CD4-positive, alpha-beta memory T cell (primary cell): ENCODE results near the gene MCF2L. TPM values are rescaled to one million over a fixed set of nuclear protein-coding genes. Genes with fewer than 3 reads are reported as not detected.

Experiments used
- CTCF ChIA-PET: fragments of 350-600 bp; sonication (Branson Sonifier 250); formaldehyde crosslinking; loops from one replicate; lab custom pipeline; 2021; ENCODE audit warnings: inconsistent platforms; ENCODE audit not compliant: partially characterized antibody; lab: Charles Lee
- POLR2A ChIA-PET: fragments of 350-600 bp; sonication (Branson Sonifier 250); formaldehyde crosslinking; loops from one replicate; lab custom pipeline; 2021; ENCODE audit not compliant: partially characterized antibody; lab: Charles Lee
- DNase-seq, 5 donors: peaks; one replicate each; pipeline versions ENCODE4 v3.0.0 to v3.0.0-alpha.2; 2020 to 2022; ENCODE audit warnings: mixed read lengths in 1 of 5
- H3K27ac ChIP-seq: one replicate; pipeline ENCODE4 v1.7.0; 2013; ENCODE audit warnings: low read depth, low read length
- H3K27me3 ChIP-seq: 2 replicates; pipeline ENCODE4 v1.7.0; 2013; ENCODE audit warnings: mild to moderate bottlenecking, low read length, moderate library complexity; ENCODE audit not compliant: insufficient read depth
- H3K36me3 ChIP-seq: 2 replicates; pipeline ENCODE4 v1.7.0; 2013; ENCODE audit warnings: mild to moderate bottlenecking, low read length, moderate library complexity; ENCODE audit not compliant: insufficient read depth
- H3K4me1 ChIP-seq: 2 replicates; pipeline ENCODE4 v1.7.0; 2013; ENCODE audit warnings: mild to moderate bottlenecking, low read length, moderate library complexity; ENCODE audit not compliant: insufficient read depth
- H3K4me3 ChIP-seq, 2 donors: one replicate each; pipeline ENCODE4 v1.7.0; 2013; ENCODE audit warnings: low read length in 2 of 2, mild to moderate bottlenecking in 1 of 2
- H3K9me3 ChIP-seq, 2 donors: one replicate each; pipeline ENCODE4 v1.7.0; 2013; ENCODE audit warnings: low read length in 2 of 2, control low read depth in 1 of 2; ENCODE audit not compliant: control insufficient read depth in 1 of 2
- H3K27ac Mint-ChIP-seq, 7 donors: one replicate each; pipeline ENCODE4 v1.8.0; 2020 to 2021; ENCODE audit warnings: mixed read lengths in 7 of 7, mild to moderate bottlenecking in 6 of 7, inconsistent platforms in 3 of 7, moderate library complexity in 3 of 7
- H3K27me3 Mint-ChIP-seq, 2 donors: one replicate each; pipeline ENCODE4 v1.8.0; 2020 to 2021; ENCODE audit warnings: mixed read lengths in 2 of 2
- H3K36me3 Mint-ChIP-seq, 2 donors: one replicate each; pipeline ENCODE4 v1.8.0; 2020 to 2021; ENCODE audit warnings: mixed read lengths in 2 of 2, inconsistent platforms in 1 of 2, mild to moderate bottlenecking in 1 of 2
- H3K4me1 Mint-ChIP-seq, 4 donors: one replicate each; pipeline ENCODE4 v1.8.0; 2020 to 2021; ENCODE audit warnings: mixed read lengths in 4 of 4, mild to moderate bottlenecking in 1 of 4
- H3K4me3 Mint-ChIP-seq, 8 donors: one replicate each; pipeline ENCODE4 v1.8.0; 2020 to 2021; ENCODE audit warnings: mixed read lengths in 8 of 8, mild to moderate bottlenecking in 7 of 8, moderate library complexity in 6 of 8, inconsistent platforms in 3 of 8
- H3K9me3 Mint-ChIP-seq, 8 donors: one replicate each; pipeline ENCODE4 v1.8.0; 2020 to 2021; ENCODE audit warnings: mixed read lengths in 8 of 8, mild to moderate bottlenecking in 5 of 8, inconsistent platforms in 3 of 8, moderate library complexity in 1 of 8
- intact Hi-C: fragments of 100-400 bp; cut with micrococcal nuclease; formaldehyde crosslinking; loops from one replicate; pipeline ENCODE4 v1.15.1; 2023
- polyA plus RNA-seq, 2 donors: library from polyadenylated mRNA; unstranded; fragments of 300-500 nt; fragmentation: Illumina TruSeq; gene quantifications; one replicate each; pipeline ENCODE4 v1.2.3, GENCODE V29; 2021
- total RNA-seq, 2 experiments: library from RNA; stranded (reverse); gene quantifications; one replicate each; pipeline ENCODE4 v1.2.3, GENCODE V29; 2021

MCF2L gene
- total and polyA plus RNA-seq, 4 experiments from 2014 or later: 0.15 to 18.9 (median 10.4) TPM

- no peak for DNase-seq
- peaks cover 0 to 4% (median 0%) of the 10 kb centered on the region in 8 donors for H3K9me3 Mint-ChIP-seq
- no peaks in the 10 kb centered on the region for H3K9me3 ChIP-seq
- H3K4me1 Mint-ChIP-seq: no peaks in the 10 kb centered on the region
- H3K36me3 ChIP-seq: no peaks in the 10 kb centered on the region
- no peaks in the 10 kb centered on the region for H3K36me3 Mint-ChIP-seq
- no peak overlapping the region for H3K4me3 Mint-ChIP-seq
- H3K27me3 ChIP-seq: no peaks in the 10 kb centered on the region
- CTCF ChIA-PET: no interaction called here
- H3K27ac ChIP-seq: no peak overlapping the region
- POLR2A ChIA-PET: no interaction called here
- no peak overlapping the region for H3K27ac Mint-ChIP-seq
- H3K4me3 ChIP-seq: no peak overlapping the region
- peaks cover 0 to 2% of the 10 kb centered on the region in 2 donors for H3K27me3 Mint-ChIP-seq
- intact Hi-C loops: no loop called here
- H3K4me1 ChIP-seq: no peaks in the 10 kb centered on the region
Measured at GRCh38 chr13:113141601-113141970, 172.6 kb downstream of the MCF2L start.

- DNase-seq: no peak
- Mint-ChIP-seq H3K4me3 (no peak overlapping the region), H3K27ac (no peak overlapping the region), H3K4me1 (no peaks in the 10 kb centered on the region), H3K36me3 (no peaks in the 10 kb centered on the region), H3K9me3 (peaks cover 0 to 4% (median 0%) of the 10 kb centered on the region in 8 donors), H3K27me3 (peaks cover 0 to 2% of the 10 kb centered on the region in 2 donors)
- H3K27ac ChIP-seq: no peak overlapping the region
- H3K4me1 ChIP-seq: no peaks in the 10 kb centered on the region
- H3K9me3 ChIP-seq: no peaks in the 10 kb centered on the region
- H3K36me3 ChIP-seq: no peaks in the 10 kb centered on the region
- ChIA-PET POLR2A (no interaction called here), CTCF (no interaction called here)
- intact Hi-C loops: no loop called here
- no peaks in the 10 kb centered on the region for H3K27me3 ChIP-seq
- H3K4me3 ChIP-seq: no peak overlapping the region
Measured at GRCh38 chr13:113142876-113143275, 173.9 kb downstream of the MCF2L start.

GRCh38 chr13:113143466-113144254, 174.6 kb downstream of the MCF2L start:
- Mint-ChIP-seq H3K36me3 (no peaks in the 10 kb centered on the region), H3K4me3 (no peak overlapping the region), H3K27ac (no peak overlapping the region), H3K4me1 (no peaks in the 10 kb centered on the region), H3K9me3 (peaks cover 0 to 4% (median 0%) of the 10 kb centered on the region in 8 donors), H3K27me3 (peaks cover 0 to 2% of the 10 kb centered on the region in 2 donors)
- Histone ChIP-seq H3K27me3 (no peaks in the 10 kb centered on the region), H3K36me3 (no peaks in the 10 kb centered on the region), H3K9me3 (no peaks in the 10 kb centered on the region), H3K4me1 (no peaks in the 10 kb centered on the region), H3K4me3 (no peak overlapping the region), H3K27ac (no peak overlapping the region)
- ChIA-PET POLR2A (no interaction called here), CTCF (no interaction called here)
- intact Hi-C loops: no loop called here
- DNase-seq: no peak

- no peaks in the 10 kb centered on the region for H3K36me3 ChIP-seq
- ChIA-PET POLR2A (no interaction called here), CTCF (no interaction called here)
- no peaks in the 10 kb centered on the region for H3K4me1 ChIP-seq
- H3K4me3 Mint-ChIP-seq: no peak overlapping the region
- no peak overlapping the region for H3K27ac ChIP-seq
- no peaks in the 10 kb centered on the region for H3K9me3 ChIP-seq
- no peaks in the 10 kb centered on the region for H3K4me1 Mint-ChIP-seq
- DNase-seq: no peak
- intact Hi-C loops: no loop called here
- no peaks in the 10 kb centered on the region for H3K27me3 ChIP-seq
- H3K9me3 Mint-ChIP-seq: peaks cover 0 to 4% (median 0%) of the 10 kb centered on the region in 8 donors
- H3K27ac Mint-ChIP-seq: no peak overlapping the region
- no peak overlapping the region for H3K4me3 ChIP-seq
- H3K27me3 Mint-ChIP-seq: no peaks in the 10 kb centered on the region
- no peaks in the 10 kb centered on the region for H3K36me3 Mint-ChIP-seq
Measured at GRCh38 chr13:113144255-113144629, 175.2 kb downstream of the MCF2L start.

GRCh38 chr13:113145496-113145895, 176.5 kb downstream of the MCF2L start:
- no peaks in the 10 kb centered on the region for H3K36me3 Mint-ChIP-seq
- H3K4me1 Mint-ChIP-seq: no peaks in the 10 kb centered on the region
- no peak overlapping the region for H3K27ac Mint-ChIP-seq
- no peaks in the 10 kb centered on the region for H3K27me3 ChIP-seq
- ChIA-PET CTCF (no interaction called here), POLR2A (no interaction called here)
- H3K4me3 ChIP-seq: no peak overlapping the region
- no peak for DNase-seq
- H3K36me3 ChIP-seq: no peaks in the 10 kb centered on the region
- intact Hi-C loops: no loop called here
- H3K27me3 Mint-ChIP-seq: no peaks in the 10 kb centered on the region
- no peaks in the 10 kb centered on the region for H3K4me1 ChIP-seq
- peaks cover 0 to 4% (median 0%) of the 10 kb centered on the region in 8 donors for H3K9me3 Mint-ChIP-seq
- H3K4me3 Mint-ChIP-seq: no peak overlapping the region
- no peaks in the 10 kb centered on the region for H3K9me3 ChIP-seq
- H3K27ac ChIP-seq: no peak overlapping the region

GRCh38 chr13:113145911-113146598, 177.0 kb downstream of the MCF2L start:
- H3K4me1 ChIP-seq: no peaks in the 10 kb centered on the region
- H3K27me3 ChIP-seq: no peaks in the 10 kb centered on the region
- ChIA-PET POLR2A (no interaction called here), CTCF (no interaction called here)
- intact Hi-C loops: no loop called here
- no peaks in the 10 kb centered on the region for H3K36me3 ChIP-seq
- H3K36me3 Mint-ChIP-seq: no peaks in the 10 kb centered on the region
- no peaks in the 10 kb centered on the region for H3K27me3 Mint-ChIP-seq
- H3K4me1 Mint-ChIP-seq: no peaks in the 10 kb centered on the region
- H3K4me3 Mint-ChIP-seq: no peak overlapping the region
- H3K9me3 Mint-ChIP-seq: peaks cover 0 to 4% (median 0%) of the 10 kb centered on the region in 8 donors
- DNase-seq: no peak
- H3K27ac Mint-ChIP-seq: no peak overlapping the region
- H3K9me3 ChIP-seq: no peaks in the 10 kb centered on the region
- H3K27ac ChIP-seq: no peak overlapping the region
- H3K4me3 ChIP-seq: no peak overlapping the region

- intact Hi-C loops: no loop called here
- H3K4me3 Mint-ChIP-seq: no peak overlapping the region
- POLR2A ChIA-PET: no interaction called here
- no peak for DNase-seq
- CTCF ChIA-PET: no interaction called here
- H3K4me3 ChIP-seq: no peak overlapping the region
- H3K36me3 Mint-ChIP-seq: no peaks in the 10 kb centered on the region
- no peaks in the 10 kb centered on the region for H3K27me3 Mint-ChIP-seq
- no peak overlapping the region for H3K27ac Mint-ChIP-seq
- H3K4me1 Mint-ChIP-seq: peaks cover 0 to 2% (median 0%) of the 10 kb centered on the region in 4 donors
- H3K9me3 ChIP-seq: no peaks in the 10 kb centered on the region
- no peak overlapping the region for H3K27ac ChIP-seq
- H3K4me1 ChIP-seq: peaks cover under 1% of the 10 kb centered on the region
- no peaks in the 10 kb centered on the region for H3K27me3 ChIP-seq
- H3K9me3 Mint-ChIP-seq: peaks cover 0 to 4% (median 0%) of the 10 kb centered on the region in 8 donors
- H3K36me3 ChIP-seq: no peaks in the 10 kb centered on the region
Measured at GRCh38 chr13:113146750-113147149, 177.7 kb downstream of the MCF2L start.
